Stimulated activated naive CD4-positive, alpha-beta T cell (primary cell): ENCODE results near the gene TRAFD1.

Experiments
- DNase-seq, 6 experiments: peaks; one replicate each; lab custom pipeline; 2025; lab: John Stamatoyannopoulos, UW

Gene TRAFD1

DNA sequence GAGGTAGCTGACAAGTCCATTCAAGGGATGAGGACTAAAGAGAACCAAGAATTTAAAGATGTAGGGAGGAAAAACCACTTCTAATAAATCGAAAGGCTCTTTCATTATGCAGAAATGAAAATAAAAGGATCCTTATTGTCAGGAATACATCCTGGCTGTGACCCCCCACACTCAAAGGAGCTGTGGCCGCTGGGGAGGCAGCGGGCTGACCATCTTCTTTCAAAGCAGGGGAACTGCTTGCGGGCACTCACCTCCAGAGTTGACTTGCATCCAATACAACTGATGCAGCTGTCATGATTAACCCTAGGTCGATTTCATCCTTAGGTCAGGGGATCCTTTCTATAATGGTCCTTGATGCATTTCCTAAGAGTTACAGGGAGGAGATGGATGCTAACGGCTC, 35.3 kb downstream of the TRAFD1 start:
- DNase-seq, result no peak

- DNase-seq, result no peak
Observed at GRCh38 chr12:112161711-112162110, 36.4 kb downstream of the TRAFD1 start.

GRCh38 chr12:112162241-112162790, 37.0 kb downstream of the TRAFD1 start:
- no peak for DNase-seq

DNA sequence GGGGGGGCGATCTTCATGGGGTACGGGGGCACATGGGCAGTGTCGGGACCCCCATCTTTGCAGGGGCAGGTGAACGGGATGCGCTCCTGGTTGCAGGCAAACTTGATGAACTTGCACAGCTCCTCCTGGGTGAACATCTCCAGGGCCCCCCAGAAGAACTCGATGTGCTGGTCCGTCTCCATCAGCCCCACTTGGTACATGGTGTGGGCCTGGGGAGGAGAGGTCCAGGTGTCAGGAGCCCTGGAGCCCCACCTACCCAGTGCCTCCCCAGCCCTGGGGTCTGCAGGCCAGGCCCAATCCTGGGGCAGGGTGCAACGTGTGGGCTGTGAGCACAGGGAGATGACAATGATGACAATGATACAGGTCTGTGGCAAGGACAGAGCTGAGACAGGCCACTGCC, 37.7 kb downstream of the TRAFD1 start:
- DNase-seq, result no peak

DNA sequence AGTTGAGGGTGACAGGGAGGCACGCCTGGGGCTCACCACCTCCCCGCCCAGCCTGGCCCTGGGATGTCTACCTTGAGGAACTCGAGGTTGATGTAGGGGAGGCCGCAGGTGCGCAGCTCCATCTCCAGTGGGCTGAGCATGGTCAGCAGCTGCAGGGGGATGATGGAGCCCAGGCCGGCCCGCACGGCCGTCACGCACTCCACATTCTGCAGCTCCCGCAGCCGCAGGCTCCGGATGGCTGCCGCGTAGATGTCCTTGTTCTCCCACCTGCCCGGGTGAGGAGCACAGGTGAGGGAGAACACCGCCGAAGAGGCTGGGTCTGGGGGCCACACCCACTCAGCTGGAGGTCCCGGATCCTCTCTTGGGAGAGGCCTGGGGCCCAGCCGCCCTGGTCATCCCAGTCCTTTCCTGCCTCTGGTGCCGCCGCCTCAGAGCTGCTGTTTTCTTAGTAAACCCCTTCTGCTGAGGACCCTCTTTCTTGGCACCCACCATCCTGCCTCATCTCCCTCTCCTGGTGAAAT, 38.2 kb downstream of the TRAFD1 start:
- no peak for DNase-seq

- DNase-seq, result no peak
Observed at GRCh38 chr12:112164011-112164660, 38.8 kb downstream of the TRAFD1 start.

GRCh38 chr12:112165624-112166023, 40.3 kb downstream of the TRAFD1 start:
- DNase-seq, result no peak

DNA sequence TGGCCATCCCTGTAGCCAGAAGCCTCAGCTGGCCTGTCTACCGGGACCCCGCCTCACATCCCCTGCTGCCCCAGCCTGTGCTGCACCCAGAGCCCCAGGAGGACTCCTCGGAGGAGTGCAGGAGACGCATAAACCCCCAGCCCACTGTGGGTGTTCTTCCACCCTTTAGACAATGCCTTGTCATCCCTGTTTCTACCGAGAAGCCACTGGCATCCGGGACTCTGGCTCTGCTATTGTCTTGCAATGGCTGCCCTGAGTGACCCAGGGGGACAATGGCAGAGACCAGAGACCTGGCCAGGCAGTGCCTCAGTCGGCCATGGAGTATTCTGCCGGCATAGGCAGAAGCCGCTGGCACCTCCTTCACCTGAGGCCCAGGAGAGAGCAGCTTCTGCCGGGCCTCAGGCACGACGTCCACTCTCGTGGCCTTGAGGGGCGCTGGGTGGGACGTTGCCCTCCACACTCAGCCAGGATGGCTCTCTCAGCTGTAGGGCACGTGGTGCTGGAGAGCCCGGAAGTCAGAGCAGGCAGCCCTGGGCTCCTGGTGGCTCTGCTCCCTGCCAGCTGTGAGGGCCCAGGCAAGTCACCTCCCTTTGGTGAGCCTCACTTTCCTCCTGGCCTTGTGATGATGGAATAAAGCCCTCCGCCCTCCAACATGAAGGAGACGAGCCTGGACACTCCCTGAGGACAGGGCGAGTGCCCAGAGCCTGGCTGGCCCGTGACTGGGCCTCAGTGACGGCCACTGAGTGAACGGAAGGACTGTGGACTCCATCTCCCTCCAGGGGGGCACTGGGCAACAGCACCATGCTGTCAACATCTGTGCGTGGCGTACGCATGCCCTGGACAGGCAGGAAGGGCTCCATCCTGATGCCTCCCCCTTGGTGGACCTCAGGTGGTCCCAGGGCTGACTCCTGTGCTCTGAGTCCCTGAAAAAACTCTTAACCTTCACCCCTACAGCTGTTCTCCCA, 41.0 kb downstream of the TRAFD1 start:
- no peak for DNase-seq

GRCh38 chr12:112167031-112167461, 41.7 kb downstream of the TRAFD1 start:
- DNase-seq, result no peak

GRCh38 chr12:112167718-112168525, 42.6 kb downstream of the TRAFD1 start:
- no peak for DNase-seq

DNA sequence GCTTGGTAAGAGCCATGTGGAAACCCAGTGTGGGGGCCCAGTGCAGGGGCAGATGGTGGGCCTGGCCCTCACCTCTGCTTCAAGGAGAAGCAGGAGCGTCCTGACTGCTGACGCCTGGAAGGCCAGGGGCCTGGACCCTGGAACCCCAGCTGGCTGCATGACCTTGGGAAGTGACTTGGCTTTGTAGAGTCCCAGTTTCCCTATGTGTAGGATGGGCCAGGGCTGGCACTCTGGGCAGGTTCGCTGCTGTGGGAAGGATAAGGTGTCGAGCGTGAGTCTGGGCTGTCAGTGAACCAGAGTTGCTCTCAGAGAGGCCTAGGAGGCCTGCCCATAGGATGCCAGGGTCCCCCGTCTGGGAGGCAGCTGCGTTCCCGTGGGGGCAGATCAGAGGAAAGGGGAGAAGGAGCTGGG, 43.2 kb downstream of the TRAFD1 start:
- no peak for DNase-seq

DNA sequence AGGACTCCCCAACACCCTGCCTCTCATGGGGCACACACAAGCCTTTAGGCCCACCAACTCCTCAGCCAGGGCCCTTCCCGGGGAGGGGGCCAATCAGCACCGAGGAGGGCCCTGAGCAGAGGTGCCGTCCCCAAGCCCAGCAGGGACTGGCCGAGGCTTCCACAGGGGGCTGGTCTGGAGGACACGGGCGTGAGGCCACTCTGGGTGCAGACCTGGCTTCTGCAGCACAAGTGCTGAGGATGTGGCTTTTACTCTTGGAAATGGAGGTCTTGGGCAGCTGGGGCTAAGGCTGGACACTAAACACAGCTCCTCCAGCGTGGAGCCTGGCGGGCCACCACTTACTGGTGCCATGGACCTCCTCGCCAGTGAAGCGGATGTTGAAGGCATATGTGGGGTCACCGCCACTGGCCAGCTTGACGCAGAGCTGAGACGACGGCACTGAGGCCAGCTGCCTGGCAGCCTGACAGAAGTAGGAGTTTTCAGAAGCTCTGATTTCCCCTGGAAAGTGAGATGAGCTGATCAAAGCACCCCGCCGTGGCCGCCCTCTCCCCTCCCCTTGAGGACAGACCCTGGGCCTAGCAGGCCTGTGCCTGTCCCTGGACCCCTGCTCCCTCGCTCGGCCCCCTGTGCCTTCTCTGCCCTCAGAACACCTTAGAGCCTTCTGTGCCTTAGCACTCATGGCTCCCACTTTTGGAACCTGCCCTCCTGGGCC, 44.0 kb downstream of the TRAFD1 start:
- no peak for DNase-seq

- DNase-seq, result no peak
Observed at GRCh38 chr12:112169966-112170365, 44.6 kb downstream of the TRAFD1 start.

DNA sequence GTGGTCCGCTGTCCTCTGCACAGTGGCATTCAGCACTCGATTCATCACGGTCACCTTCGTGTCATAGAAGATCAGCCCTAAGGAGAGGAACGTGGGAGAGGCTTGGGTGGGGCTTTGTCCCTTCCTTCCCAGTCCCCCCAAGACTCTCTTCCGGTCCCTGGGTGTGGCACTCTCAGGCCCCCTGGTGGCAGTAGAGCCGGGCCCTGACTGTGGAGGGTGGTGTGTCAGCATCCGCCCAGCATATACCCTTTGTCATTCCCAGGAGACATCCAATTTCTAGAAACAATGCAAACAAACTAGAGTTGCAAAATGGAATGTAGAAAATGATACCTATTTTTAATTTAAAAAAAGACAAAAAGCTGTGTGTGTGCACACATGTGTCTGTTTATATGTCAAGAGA, 45.0 kb downstream of the TRAFD1 start:
- DNase-seq, result peak in 1 of 6 experiments; percentile 5

DNA sequence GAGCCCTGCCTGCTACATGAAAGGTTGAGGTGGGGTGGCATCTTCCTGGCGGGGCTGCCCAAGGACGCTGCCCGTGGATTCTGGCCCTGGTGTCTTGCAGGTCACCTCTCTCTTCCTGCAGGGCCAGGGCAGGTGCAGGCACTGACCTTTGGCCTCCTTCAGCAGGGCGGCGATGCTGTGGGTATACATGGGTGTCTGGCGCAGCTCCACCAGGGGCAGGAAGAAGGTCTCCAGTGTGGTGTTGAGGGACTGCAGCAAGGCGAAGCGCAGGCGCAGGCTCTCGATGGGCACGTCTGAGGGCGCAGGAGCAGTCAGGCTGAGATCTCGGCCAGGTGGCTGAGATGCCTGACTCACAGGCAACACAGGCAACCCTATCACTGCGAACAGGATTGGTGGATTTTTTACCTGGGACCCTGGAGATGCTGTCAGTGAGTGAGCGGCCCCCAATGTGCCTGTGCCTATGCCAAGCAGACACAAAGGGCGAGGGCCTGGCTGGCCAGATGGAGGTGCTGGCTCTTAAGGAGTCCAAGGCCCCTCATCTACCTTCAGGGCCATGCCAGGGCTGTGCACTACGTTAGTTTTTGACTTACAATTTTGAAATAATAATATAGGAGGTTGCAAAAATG, 45.7 kb downstream of the TRAFD1 start:
- no peak for DNase-seq

GRCh38 chr12:112172556-112173324, 47.4 kb downstream of the TRAFD1 start:
- no peak for DNase-seq

GRCh38 chr12:112175361-112176155, 50.2 kb downstream of the TRAFD1 start:
- no peak for DNase-seq

DNA sequence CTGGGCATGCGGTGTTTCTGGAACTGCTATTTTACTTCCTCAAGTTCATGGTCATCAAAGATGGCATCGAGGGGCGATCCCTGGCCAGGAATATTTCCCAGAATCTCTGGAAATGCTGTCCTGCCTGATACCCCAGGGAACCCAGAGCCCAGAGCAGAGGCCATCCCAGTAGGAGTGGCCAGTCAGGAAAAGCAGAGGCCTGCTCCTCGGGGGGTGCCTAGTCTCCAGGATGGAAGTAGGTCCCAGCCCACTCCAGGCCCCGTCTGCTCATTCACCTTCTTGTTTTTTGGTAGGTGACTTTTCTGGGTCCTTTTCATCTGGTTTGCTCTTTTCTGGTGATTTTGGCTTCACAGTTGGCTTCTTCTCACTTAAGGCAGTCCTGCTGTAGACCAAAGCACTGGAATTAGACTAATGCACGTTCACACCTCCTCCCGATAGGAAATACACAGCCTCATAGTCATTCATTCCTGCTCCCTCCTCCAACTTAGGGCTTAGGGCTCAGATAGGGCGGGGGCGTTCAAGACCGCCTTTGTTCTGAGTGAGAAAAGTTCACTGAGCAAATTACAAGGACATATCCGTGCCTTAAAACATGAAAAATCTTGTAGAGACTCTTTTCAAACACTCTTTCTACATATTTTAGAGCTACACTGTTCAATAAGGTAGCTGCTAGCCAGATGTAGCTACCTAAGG, 51.1 kb downstream of the TRAFD1 start:
- DNase-seq, result no peak
